Stimulated activated CD4-positive, alpha-beta T cell treated with anti-CD3 and anti-CD28 coated beads, Interleukin-12 subunit alpha, Interleukin-12 subunit beta, amount 100 ng/mL, for 24 hours (primary cell): ENCODE measurements around the gene NDOR1.

Experiments
- DNase-seq, 2 experiments: peaks; one replicate each; pipeline ENCODE4 v3.0.0-alpha.2; 2020; ENCODE audit warnings: low read depth in 2 of 2

The NDOR1 gene

DNA sequence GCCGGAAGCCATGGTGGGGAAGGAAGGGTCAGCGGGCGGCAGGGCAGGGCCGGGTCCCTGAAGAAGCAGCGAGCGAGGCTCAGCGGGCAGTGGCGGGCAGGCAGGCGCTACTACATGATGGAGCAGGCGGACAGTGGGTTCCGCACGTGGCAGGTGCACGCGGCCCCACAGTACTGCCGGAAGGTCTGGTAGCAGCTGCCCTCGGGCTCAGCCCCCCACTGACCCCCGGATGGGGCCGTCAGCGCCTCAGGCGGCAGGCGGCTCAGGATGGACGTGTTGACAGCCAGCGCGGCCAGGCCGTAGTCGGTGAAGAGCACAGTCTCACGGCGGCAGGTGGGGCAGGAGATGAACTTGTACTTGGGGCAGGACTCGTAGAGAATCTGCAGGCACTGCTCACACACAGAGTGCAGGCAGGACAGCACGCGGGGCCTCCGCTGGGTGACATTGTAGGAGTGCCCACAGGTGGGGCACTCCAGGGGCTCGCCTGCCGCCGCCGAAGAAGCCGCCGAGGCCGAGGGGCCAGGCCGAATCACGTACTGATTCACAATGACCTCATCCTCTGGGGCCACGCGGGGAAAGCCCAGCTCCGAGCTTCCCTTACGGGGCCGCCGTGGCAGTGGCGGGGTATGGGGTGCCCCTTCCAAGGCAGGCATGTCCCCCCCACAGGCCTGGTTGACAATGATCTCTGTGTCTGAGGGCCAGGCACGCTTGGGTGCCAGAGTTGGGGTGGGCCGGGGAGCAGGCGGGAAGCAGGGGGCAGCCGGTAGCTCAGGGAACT lies 15.0 kb downstream of the NDOR1 start:
- DNase-seq = no peak

DNA sequence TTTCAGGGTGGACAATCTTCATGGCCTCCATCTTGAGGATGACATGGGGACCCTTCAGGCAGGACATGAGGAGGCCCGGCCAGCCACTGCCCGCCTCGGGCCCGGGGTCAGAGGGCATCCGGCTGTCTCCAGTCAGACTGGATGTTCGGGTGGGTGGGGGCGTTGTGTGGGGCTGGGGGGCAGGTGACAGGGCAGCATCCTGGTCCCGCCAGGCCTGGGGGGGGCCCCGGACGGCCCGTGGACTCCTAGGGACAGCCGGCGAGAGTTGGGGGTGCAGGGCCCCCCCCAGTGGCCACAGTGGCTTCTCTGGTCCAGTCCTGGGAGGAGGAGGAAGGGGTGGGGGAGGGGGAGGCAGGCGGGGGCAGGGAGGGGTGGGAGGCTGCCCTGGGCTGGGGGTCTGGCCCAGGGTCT lies 15.6 kb downstream of the NDOR1 start:
- no peak for DNase-seq

DNA sequence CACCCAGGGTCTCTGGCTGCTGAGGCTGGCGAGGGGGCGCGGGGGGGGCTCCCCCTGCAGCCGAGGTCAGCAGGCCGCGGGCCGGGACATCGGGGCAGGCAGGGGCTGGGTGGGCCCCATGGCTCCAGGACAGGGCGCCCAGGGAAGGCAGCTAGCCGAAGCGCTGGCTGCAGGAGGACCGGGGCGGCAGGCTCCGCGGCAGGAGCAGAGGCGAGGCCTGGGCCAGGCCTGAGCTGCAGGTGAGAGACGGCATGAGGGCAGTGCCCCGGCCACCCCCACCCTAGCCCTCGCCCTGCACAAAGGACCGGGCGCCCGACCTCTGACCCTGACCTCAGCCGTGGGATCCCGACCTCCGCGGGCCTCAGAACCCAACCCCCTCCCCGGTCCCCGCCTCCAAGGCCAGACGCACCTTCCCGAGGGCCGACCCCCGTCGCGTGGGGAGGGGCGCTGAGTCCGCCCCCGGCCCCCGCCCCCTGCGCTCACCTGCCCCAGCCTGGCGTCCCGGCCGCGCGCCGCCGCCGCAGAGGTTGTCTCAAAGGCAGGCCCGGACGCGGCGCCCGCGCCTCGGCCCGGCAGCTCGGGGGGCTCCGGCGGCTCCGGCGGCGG lies 16.1 kb downstream of the NDOR1 start:
- DNase-seq = no peak

DNA sequence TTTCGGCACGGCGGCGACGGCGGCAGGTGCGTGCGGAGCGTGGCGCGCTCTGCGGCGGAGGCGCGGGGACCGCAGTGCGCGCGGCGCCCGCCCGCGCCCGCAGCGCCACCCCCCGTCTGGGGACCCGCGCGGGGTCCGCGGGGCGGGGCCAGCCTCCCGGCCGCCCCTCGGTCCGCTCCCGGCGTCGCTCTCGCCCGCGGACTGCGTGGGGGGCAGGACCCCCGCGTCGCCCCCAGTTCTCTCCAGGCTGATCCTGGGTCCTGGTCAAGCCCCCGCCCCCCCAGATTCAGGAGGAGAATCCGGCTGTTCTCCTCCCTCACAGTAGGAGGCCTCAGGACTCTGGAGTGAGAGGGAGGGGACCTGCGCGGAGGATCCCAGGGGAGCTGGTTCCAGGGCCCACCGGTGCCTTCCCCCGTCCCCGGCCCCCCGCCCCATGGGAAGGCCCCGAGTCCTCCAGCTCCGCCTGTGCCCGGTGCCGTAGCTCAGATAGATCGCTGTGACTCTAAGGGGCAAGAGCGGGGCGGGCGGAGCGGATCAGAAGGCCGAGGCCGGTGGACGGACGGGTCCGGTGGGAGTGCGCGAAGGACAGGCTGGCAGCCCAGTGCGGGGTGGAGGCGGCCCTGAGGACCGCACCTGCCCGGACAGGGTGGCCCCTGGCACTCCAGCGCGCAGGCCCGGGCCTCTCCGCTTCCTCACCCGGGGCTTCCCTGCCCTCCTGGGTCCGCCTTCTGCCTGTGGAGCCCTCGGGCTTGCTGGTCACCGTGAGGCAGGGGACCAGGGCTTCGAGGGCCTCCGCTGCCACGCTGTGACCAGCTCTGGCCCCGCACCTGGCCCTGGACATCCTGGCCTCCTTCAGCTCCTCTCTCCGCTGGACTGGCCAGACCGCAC lies 16.9 kb downstream of the NDOR1 start, which contains the start of gene RNF208:
RNF208 (minus strand) TSS at position 51 of the 888 bp plus-strand sequence. CDS start 1,028 bp downstream, outside the sequence.
- DNase-seq = no peak

DNA sequence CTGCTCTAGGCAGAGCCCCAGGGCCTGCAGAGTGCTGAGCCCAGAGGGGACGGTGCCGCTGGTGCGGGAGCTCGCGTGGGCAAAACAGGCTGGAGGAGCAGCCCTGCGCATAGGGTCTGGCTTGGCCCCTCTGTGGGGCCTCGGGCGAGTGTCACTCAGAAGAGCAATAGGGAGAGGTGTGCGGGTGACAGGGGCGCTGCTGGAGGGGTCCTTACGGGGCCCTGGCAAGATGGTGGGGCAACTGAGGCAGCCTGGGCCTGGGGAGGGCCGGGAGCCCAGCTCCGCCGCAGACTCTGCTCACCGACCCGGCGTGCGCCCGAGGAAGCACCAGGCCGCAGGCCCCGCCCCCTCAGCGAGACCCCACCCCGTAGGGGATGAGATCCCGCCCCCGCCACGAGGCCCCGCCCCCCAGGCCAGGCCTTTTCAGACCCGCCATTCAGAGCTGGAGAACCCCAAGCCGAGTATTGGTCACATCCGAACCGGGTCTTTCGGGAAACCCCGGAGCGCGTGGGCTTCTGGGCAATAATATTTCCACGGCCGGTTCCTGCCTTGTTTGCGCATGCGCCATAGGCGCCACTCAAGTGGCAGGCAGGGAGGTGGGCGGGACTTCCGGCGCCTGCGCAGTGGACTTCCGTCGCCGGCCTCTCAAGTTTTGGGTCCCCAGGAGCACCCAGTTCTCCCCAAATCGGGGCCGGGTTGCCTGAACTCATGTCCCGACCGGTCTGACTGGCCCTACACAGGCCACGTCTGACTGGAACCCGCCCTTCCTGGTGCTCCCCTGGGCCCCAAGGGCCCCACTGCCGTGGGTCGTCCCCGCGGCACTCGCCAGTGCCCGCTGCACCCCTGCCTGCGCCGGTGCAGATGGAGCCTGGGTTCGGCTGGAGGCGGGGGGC lies 17.8 kb downstream of the NDOR1 start:
- DNase-seq = peak; percentile 97 to 98

DNA sequence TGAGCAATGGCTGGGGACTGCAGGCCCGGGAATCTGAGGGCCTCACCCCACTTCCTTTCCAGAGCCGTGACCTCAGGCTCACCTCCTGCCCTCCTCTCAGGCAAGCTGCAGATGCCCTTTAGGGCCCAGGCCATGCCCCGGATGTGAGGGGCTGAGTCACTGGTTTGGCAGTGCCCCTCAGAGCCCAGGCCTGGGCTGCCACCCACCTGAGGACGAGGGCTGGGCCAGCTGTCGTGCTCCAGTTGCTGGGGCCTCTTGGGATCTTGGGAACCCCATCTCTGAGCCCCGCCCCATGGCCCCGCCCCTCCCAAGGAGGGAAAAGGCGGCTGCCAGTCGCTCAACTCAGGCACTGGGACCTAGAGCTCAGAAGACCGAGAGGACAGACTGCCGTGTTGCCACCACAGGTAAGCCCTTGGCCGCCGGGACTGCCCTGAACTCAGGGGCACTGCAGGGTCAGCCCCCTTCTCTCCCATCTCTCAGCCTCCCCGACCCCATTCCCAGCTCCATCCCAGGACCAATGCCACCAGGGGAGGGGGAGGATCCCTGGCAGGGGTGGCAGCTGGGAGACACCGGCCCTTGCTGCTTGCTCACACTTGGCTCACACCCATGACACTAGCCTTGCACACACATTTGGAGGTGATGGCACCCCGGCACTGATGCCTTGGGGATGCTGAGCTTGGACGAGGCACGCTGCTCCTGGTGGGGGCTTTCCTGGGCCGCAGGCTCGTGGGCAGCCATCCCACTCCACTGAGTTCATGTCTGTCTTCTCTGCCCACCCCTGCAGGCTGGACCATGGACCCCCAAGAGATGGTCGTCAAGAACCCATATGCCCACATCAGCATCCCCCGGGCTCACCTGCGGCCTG lies 19.6 kb downstream of the NDOR1 start, which contains the start of gene CYSRT1:
CYSRT1 (plus strand) TSS at position 345 of the 865 bp plus-strand sequence; CDS start at position 793, 448 bp downstream.
- no peak for DNase-seq

DNA sequence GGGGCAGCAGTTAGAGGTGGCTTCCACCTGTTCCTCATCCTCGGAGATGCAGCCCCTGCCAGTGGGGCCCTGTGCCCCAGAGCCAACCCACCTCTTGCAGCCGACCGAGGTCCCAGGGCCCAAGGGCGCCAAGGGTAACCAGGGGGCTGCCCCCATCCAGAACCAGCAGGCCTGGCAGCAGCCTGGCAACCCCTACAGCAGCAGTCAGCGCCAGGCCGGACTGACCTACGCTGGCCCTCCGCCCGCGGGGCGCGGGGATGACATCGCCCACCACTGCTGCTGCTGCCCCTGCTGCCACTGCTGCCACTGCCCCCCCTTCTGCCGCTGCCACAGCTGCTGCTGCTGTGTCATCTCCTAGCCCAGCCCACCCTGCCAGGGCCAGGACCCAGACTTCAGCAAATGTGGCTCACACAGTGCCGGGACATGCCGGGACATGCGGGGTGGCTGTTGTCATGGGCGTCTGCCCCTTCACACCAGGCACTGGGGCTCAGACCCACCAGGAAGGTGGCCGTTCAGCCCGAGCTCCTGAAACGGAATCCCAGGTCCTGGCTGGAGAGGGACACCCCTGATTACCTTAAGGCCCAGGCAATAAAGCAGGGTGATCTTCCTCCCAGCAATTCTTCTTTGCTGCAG lies 20.3 kb downstream of the NDOR1 start:
- no peak for DNase-seq

DNA sequence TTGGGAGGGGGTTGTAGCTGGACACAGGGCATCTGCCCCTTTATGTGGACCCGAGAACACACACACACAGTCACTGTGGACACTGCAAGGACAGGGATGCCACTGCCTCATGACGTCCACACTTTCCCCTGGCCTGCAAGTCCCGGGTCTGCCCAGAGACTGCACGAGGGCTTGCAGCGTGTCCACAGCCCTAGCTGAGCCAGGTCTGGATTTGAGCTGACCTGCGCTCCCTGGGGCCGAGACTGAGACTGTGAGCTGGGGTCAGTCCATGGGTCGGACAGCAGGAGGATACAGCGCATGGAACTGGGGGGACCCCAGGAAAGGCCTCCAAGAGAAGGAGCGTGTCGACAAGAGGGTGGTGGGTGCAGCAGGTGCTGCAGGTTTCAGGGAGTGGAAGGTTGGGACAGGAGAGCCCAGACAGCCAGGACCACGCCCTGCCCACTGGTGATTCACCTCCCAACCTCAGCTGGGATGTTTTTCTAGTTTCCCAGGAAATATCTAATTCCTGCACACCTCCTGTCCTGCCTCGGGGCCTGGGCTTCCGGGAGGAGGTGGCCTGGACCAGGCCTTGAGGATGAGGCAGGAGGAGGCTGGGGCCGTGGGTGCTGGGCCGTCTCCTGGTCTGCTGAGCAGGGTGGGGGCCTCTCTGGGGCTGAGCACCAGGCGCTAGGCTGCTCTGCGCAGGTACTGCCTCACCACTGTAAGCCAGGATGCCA lies 21.0 kb downstream of the NDOR1 start:
- no peak for DNase-seq

DNA sequence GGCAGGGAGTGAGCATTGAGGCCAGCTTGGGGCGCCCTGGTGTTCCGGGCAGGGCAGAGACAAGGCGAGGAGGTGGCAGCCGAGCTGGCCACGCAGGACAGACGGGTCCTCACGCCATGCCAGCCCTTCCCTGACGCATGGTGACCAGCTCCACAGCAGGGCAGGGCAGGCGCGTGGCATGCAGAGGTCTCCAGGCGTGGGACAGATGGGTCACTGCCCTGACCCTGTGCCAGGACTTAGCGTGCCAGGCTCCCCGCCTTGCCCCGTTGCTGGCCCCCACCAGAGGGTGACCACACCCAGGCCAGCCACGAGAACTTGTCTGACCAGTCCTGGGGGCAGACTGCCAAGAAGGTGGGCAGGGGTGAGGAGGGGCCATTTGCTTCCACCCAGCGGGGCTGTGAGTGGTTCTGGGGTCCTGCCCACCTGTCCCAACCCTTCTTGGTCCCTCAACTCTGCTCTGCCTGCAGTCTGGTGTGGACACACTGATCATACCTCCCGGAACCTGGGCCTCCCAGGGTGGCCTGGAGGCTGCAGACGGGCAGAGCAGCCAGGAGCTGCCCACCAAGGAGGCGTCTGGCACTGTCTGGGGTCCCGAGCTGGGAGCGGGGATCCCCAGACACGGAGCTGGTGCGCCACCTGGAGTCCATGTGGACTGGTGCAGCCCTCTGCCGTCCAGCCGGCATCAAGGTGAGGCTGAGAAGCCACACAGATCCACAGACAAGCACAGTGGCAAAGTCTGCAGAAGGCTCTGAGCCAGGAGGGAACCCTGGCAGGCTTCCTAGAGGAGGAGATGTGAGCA lies 21.8 kb downstream of the NDOR1 start, which contains the start of gene RNF224:
RNF224 (plus strand) TSS at position 449 of the 799 bp plus-strand sequence. CDS start 834 bp downstream, outside the sequence.
- peak; percentile 48 to 80 for DNase-seq

DNA sequence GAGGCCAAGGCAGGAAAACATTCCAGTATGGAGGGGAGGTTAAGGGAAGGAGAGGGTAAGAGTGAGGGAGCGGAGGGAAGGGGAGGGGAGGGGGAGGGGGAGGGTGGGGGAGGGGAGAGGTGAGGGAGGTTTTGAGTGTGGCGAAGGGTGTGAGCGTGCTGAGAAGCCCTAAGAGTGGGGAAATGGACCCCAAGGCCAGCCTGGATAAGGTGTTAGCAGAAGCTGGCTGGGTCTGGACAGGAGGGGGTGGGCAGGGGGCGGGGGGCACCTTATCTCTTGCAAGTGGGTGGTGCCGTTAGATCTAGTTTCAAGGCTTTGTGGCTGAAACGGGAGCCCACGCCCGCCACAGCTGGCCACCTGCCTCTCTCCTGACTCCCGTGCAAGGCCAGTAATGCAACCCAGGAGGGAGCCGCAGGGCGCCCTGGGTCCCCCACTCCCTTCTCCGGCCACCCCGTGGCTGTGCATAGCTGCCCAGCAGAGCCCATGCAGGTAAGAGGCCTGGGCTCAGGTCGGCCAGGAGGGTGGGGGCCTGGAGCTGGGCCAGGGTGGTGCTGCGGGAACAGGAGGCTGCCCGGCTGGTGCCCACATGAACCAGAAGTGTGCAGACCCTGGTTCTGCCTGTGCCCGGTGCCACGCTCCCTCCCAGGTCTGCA lies 22.5 kb downstream of the NDOR1 start:
- DNase-seq = no peak

DNA sequence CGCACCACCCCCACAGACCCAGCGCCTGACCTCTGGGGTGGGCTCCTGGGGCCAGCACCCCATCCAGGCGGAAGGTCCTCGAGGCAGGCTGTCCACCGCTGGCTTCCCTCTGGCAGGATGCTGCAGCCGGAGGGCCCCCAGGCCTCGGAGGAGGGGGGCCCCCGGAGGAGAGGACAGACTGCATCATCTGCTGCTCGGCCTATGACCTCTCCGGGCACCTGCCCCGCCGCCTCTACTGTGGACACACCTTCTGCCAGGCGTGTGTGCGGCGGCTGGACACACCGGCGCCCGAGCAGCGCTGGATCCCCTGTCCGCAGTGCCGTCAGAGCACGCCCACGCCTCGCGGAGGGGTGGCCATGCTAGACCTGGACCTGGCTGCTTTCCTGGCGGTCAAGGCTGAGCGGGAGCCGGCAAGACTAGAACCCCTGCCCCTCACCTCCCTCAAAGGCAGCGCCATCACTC lies 23.0 kb downstream of the NDOR1 start:
- no peak for DNase-seq

DNA sequence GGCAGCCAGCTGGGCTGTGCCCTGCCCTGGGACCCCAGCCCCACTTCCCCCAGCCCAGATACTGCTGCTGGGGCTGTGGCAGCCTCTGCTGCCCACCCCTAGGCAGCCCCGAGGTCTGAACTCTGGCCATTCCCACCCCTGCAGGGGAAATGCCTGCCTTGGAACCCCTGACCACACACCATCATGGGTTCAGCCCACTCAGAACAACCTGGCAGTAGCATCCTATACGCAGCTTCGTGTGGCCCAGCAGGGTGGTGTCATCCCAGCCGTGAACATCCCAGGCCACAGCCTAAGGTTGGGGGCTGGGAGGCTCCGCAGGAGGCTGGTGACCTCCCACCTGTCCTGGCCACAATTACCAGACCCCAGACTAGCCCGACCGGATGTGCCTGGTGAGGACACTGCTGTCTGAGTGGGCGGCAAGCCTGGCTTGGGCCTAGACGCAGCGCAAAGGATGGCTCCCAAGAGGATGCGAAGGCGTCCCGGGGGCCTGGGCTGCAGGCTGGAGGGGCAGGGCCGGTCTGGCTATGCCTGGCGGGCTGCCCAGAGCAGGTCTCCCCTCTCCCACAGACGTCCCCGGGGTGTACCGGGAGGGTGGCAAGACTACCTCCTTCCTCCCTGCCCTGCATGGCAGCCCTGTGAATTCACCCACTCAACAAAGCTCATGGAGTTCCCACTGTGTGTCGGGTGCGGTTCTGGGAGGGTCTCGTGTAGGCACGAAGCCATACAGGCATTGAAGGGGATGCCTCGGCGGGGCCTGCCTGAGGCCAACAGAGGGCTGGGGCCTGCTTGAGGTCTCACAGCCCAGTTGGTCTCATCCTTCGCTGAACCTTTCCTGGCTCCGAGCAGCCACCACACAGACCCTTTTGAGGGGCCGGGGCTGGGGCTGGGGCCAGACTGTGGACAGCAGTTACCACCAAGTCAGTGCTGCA lies 23.7 kb downstream of the NDOR1 start:
- no peak for DNase-seq

DNA sequence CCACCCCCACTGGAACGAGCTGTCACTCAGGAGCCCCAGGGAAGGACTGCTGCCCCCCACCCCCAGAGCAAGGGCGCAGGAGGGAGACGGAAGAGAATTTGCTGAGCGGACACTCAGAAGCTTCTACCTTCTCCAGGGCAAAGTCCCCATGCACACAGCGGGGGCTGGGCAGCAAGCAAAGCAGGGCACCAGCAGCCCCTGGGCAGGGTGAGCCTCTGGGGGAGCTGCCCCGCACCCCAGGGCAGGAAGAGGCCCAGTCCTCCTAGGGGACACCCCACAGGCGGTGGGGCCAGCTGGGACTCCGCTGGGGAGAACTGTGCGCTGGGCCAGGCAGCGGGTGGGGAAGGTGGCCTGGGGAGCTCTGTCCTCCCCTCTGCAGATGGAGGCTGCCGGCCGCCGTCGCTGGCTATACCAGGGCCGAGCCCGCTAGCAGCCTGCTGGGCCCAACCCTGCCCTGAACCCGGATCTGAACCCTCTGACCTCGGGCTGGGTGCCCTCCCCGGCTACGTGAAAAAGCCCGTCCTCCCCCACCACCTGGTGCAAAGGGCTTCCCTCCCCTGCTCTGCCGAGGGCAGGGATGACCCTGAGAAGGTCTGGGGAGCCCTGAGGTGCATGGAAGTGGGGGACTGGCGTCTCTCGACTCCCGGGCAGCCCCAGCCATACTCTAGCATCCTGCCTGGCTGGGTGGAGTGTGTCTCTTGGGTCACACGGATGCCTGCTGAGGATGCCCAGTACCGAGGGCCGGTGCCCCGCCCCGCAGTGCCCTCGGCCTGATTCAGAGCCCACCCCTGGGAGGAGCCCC lies 24.6 kb downstream of the NDOR1 start:
- DNase-seq = no peak

DNA sequence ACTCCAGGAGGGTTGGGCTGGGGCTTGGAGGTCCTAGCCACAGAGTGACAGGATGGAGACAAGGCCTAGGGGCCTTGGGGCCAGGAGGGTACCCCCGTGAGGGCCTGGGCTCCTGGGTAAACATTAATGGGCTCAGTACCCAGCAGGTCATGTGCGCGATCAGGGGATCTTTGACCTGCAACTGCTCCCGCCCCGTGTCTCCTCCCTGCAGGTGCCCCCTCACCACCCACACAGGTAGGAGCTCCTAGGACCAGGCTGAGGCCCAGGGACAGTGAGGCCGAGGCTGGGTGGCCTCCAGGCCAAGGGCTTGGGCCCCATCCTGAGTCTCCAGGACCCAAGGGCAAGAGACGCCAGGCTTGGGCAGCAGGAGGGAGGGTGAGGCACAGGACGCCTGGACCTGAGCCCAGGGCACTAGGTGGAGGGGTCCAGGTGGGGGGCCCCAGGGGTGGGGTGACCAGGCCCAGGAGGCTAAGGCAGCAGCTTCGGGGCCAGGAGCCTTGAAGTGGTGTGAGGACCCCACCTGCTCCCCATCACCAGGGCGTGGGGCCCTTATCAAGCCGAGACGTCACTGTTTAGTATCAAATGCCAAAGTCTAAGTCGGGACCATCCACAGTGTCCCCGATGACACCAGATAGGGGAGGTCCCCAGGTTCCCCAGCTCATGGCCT lies 25.3 kb downstream of the NDOR1 start, which contains the start of gene SLC34A3:
SLC34A3 (plus strand) TSS at position 197 of the 667 bp plus-strand sequence. CDS start 802 bp downstream, outside the sequence.
- no peak for DNase-seq
